SKM-1 treated with dmso at 0.1 percent for 144 hours (cell line): Measurements from ENCODE around the gene CYP51A1.
"Not testable (repeated sequence)": the region's sequence is repeated elsewhere in the genome, so short reads cannot be mapped to it uniquely, and the experiment has no call there.

Source experiments
- DNase-seq: peaks from one replicate; lab custom pipeline; 2025; ENCODE audit not compliant: unreplicated experiment; lab: John Stamatoyannopoulos, UW

Gene CYP51A1

DNA sequence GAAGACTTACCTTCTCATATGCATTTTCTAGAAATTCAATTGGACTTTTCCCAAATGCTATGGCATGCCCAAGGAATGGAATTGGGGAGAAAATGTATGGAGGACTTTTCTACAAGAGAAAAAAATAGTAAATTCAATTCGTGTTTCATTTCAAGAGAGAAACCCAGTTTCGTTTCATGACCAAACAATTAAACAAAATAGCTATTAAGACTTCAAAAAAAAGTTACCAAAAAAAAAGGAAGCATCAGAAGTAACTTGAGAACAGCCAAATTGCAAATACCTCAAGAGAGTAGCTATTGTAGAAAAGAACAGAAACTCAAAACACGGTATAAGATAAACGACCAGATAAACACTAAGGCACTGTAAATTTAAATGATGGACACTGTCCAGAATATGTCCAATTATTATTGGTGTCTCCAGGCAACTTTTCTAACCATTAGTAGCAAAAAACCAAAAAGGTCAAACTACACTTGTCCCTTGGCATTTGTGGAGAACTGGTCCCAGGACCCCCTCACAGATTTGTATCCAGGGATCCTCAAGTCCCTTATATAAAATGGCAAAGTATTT, 2.4 kb downstream of the CYP51A1 start:
- DNase-seq: no peak

- no peak for DNase-seq
Measured at GRCh38 chr7:92131093-92131492, 3.2 kb downstream of the CYP51A1 start.

DNA sequence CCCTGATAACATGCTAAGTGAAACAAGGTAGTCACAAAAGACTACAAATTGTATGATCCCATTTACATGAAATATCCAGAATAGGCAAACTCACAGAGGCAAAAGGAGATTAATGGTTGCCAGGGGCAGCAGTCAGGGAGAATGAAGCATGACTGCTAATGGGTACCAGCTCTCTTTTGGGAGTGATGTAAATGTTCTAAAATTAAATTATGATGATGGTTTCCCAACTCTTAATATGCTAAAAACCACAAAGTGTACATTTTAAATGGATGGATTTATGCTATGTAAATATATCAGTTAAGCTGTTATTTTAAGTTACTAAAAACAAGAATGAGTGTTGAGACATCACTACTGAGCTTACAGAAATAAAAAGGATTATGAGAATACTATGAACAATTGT, 12.6 kb downstream of the CYP51A1 start:
- no peak for DNase-seq

- DNase-seq: no peak
Measured at GRCh38 chr7:92119213-92119759, 15.0 kb downstream of the CYP51A1 start.

- DNase-seq: no peak
Measured at GRCh38 chr7:92116949-92117348, 17.3 kb downstream of the CYP51A1 start.

- no peak for DNase-seq
Measured at GRCh38 chr7:92115821-92116220, 18.5 kb downstream of the CYP51A1 start.

GRCh38 chr7:92110857-92111256, 23.4 kb downstream of the CYP51A1 start:
- DNase-seq: no peak

GRCh38 chr7:92108821-92109220, 25.5 kb downstream of the CYP51A1 start:
- DNase-seq: no peak

DNA sequence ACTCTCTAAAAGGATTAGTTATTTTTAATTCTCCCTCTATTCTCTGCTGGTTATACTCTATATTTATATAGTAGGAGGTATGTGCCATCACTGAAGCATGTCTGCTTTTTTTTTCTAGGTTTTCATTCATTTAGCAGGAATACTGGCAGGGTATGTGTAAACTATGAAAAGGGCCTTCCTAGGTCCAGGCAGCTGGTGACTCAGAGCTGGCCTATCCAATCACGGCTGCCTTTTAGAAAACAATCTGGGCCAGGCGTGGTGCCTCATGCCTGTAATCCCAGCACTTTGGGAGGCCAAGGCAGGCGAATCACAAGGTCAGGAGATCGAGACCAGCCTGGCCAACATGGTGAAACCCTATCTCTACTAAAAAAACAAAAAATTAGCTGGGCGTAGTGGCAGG, 31.4 kb downstream of the CYP51A1 start:
- DNase-seq: not testable (repeated sequence)

DNA sequence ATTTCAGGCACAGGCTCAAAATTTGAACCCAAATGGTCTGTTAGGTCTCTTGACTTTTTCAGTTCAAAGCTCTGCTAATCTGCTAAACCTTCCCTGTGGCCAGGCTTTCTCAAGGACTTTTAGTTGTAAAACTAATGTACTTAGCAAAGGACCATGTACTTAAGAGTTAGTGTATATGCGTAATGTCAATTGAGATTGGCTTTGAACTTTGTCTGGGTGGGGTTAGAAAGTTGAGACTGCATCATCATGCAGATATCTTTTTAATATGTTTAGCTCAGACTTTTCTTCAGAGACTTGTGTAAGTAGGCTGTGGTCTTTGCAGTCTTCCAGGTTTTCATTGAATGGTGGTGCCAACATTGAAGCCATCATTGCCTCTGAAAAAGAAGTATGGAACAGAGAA, 33.7 kb downstream of the CYP51A1 start:
- DNase-seq: no peak

DNA sequence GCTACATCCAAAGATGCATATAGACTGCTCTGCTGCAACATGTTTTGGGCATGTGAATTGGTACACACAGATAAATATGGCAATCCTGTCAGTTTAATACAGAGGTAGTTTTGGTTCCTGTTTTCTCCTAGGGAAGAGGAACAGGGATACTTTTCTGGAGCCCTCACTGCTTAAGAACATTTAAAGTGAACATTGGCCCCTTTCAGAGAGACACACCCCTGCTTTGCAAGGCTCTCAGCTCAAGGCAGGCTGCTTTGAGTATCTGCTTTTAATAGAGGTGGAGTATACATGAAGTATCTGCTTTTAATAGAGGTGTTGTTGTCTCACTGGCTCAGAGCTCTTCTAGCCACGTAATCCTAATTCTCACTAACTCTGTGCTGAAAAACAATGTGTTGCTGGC, 38.9 kb downstream of the CYP51A1 start:
- no peak for DNase-seq

DNA sequence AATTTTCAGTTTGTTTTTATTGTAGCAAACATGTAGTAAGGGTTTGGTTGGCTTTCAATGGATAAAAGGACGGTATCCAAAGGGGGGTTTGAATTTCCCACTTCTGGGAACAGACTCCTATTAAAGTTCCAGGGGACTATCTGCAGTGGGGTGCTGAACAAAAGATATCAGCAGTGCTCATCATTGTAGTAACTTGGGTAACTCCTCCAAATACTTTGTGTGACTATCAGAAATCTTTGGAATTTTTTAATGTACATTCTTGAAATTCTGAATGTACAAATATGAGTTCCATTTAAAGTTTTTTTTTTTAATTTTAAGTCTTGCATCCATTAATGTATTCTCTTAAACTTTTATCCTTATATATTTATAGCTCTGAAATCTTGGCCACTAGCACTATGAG, 42.1 kb downstream of the CYP51A1 start:
- DNase-seq: no peak

- no peak for DNase-seq
Measured at GRCh38 chr7:92088266-92088665, 46.0 kb downstream of the CYP51A1 start.

- DNase-seq: not testable (repeated sequence)
Measured at GRCh38 chr7:92083922-92084321, 50.4 kb downstream of the CYP51A1 start.

DNA sequence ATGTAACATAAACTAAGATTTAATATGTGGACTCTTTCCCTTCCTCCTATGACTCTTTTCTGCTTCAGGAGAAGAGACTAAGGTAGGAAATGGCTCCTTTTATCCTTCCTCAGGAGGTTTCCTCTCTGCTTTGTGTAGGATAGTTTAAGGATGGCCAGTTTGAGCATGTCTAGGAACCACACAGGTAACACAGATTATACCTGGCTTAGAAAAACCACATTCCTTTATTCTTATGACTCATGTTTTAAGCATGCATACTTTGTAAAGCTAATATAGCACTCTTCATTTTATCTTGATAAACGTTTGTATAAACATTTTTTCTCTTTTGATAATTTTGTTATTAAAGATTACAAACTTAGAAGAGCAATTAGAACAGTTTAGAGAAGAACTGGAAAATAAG, 57.8 kb downstream of the CYP51A1 start:
- DNase-seq: no peak

GRCh38 chr7:92075455-92076158, 58.7 kb downstream of the CYP51A1 start:
- DNase-seq: no peak

DNA sequence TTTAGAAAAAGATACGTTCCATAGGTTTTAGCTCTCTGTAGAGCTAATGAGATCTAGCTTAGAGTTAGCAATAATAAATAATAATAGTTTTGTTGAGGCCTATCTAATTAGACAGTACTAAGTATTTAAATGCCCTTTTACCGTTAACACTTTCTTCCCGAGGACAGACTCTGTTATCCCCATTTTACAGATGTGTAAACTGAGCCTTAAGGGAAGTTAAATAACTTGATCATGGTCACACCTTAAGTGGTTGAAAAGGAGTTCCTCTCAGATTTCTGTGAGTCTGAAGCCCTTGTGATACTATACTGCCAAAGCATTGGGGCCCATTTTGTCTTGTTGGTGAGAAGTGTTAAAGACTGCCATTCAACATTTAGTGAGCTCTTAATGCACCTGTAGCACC, 61.6 kb downstream of the CYP51A1 start:
- no peak for DNase-seq

DNA sequence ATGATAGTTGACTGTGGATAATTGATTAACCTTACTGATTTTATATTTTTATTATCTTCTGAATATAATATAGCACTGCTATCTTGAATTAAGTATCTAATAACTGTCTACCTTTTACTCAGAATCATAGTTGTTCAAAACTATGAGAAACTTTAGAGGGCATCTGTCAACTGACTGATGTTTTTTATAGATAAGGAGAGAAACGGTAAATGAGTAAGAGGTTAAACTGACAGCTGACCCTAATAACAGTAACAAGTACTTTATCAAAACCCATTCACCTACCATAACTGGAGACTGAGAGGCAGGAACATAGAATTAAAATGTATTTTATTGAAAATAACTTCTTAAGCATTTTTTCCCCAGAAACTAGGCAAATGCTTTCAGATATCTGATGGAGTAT, 62.2 kb downstream of the CYP51A1 start:
- DNase-seq: no peak

GRCh38 chr7:92071032-92071431, 63.2 kb downstream of the CYP51A1 start:
- DNase-seq: no peak

DNA sequence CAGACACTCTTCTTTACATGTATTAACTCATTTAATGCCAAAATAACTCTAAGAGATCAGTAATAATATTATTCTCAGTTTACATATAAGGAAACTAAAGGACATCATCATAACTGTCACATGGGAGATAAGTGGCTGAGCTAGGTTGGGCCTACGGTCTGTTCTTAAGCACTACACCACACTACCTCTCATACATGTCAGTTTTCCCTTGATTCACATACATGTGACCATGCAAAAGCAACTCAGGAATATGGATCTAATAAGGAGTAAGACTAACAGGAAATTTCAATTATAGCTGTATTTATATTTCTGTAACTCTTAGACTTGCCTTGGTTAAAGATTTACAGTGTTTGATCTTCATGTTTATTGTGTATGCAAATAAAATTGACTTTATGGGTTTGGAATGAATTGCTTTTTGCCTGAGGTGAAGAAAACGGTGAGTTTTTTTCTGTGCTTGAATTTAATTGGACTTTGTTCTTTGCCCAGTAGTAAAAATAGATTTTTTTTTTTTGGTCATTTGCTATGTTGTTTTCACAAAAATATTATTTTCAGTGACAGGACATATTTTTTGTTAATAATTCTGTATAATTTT, 69.7 kb downstream of the CYP51A1 start:
- DNase-seq: no peak
